GM23248 (cell line): ENCODE data around the gene OR10J4.

Experiments used
- EZH2 ChIP-seq: fragments of 200-600 bp; sonication (generic); IDR thresholded peaks from 2 replicates; pipeline ENCODE4 v1.6.1; 2018; ENCODE audit warnings: antibody characterized with exemption, mild to moderate bottlenecking; ENCODE audit not compliant: insufficient read depth, poor library complexity, severe bottlenecking
- EZH2phosphoT487 ChIP-seq: fragments of 200-600 bp; sonication (generic); IDR thresholded peaks from 2 replicates; pipeline ENCODE4 v1.6.1; 2018; ENCODE audit warnings: antibody characterized with exemption, moderate library complexity, mild to moderate bottlenecking, low read depth; ENCODE audit not compliant: insufficient read depth

GRCh38 chr1:159436469-159436868 is 4.5 kb downstream of the OR10J4 start:
- TF ChIP-seq EZH2phosphoT487 (no peak), EZH2 (no peak)
